ENCODE results near the gene CEP83. TPM values are rescaled to one million over a fixed set of nuclear protein-coding genes. Genes with fewer than 3 reads are reported as not detected.

Gene CEP83
- total and polyA plus RNA-seq, 8 donors: 2.6 to 44.4 (median 15.8) TPM

GRCh38 chr12:94340573-94340972 is 119.1 kb downstream of the CEP83 start:
- Histone ChIP-seq H3K4me3 (no peak overlapping the region), H3K27me3 (no peaks in the 10 kb centered on the region), H3K36me3 (peaks cover 0 to 11% (median 4%) of the 10 kb centered on the region in 4 donors), H3K27ac (no peak overlapping the region), H3K9me3 (no peaks in the 10 kb centered on the region), H3K4me1 (no peaks in the 10 kb centered on the region)
- 76 to 92% (median 85%) methylated on average over 6 of the region's 6 CpGs for WGBS, 5 donors
- TF ChIP-seq EP300 (IDR thresholded peaks at IDR 0.05): no peak
- TF ChIP-seq CTCF (IDR thresholded peaks at IDR 0.05): no peak
- no peak for TF ChIP-seq POLR2AphosphoS5 (IDR thresholded peaks at IDR 0.05)
- TF ChIP-seq POLR2A (IDR thresholded peaks at IDR 0.05): no peak
- DNase-seq: no peak
- intact Hi-C loops (cut with DNase I; ENCODE audit: low total_unique reads): no loop called here

GRCh38 chr12:94338006-94338794 is 121.5 kb downstream of the CEP83 start:
- Histone ChIP-seq H3K36me3 (no peaks in the 10 kb centered on the region), H3K27ac (no peak overlapping the region), H3K4me1 (no peaks in the 10 kb centered on the region), H3K4me3 (no peak overlapping the region), H3K9me3 (no peaks in the 10 kb centered on the region), H3K27me3 (no peaks in the 10 kb centered on the region)
- DNase-seq: no peak
- TF ChIP-seq CTCF (IDR thresholded peaks at IDR 0.05): no peak
- TF ChIP-seq POLR2A (IDR thresholded peaks at IDR 0.05): no peak
- TF ChIP-seq POLR2AphosphoS5 (IDR thresholded peaks at IDR 0.05): no peak
- no peak for TF ChIP-seq EP300 (IDR thresholded peaks at IDR 0.05)
- intact Hi-C loops (cut with DNase I; ENCODE audit: low total_unique reads): no loop called here
- WGBS, 5 donors: 84 to 95% (median 94%) methylated on average over 4 of the region's 4 CpGs

- Histone ChIP-seq H3K36me3 (peaks cover 0 to 5% (median 3%) of the 10 kb centered on the region in 4 donors), H3K4me3 (no peak overlapping the region), H3K27ac (no peak overlapping the region), H3K27me3 (no peaks in the 10 kb centered on the region), H3K9me3 (no peaks in the 10 kb centered on the region), H3K4me1 (no peaks in the 10 kb centered on the region)
- 53 to 67% (median 58%) methylated on average over 5 of the region's 5 CpGs for WGBS, 5 donors
- DNase-seq: no peak
- TF ChIP-seq EP300 (IDR thresholded peaks at IDR 0.05): no peak
- TF ChIP-seq POLR2AphosphoS5 (IDR thresholded peaks at IDR 0.05): no peak
- TF ChIP-seq POLR2A (IDR thresholded peaks at IDR 0.05): no peak
- TF ChIP-seq CTCF (IDR thresholded peaks at IDR 0.05): no peak
- intact Hi-C loops (cut with DNase I; ENCODE audit: low total_unique reads): no loop called here
Measured at GRCh38 chr12:94336211-94336925, 123.3 kb downstream of the CEP83 start.

- H3K27me3 ChIP-seq: no peaks in the 10 kb centered on the region
- intact Hi-C loops (cut with DNase I; ENCODE audit: low total_unique reads): no loop called here
- H3K36me3 ChIP-seq: peaks cover 0 to 14% (median 11%) of the 10 kb centered on the region in 4 donors
- WGBS, 5 donors: 89 to 97% (median 93%) methylated on average over 3 of the region's 3 CpGs
- no peak for TF ChIP-seq POLR2AphosphoS5 (IDR thresholded peaks at IDR 0.05)
- no peak for TF ChIP-seq POLR2A (IDR thresholded peaks at IDR 0.05)
- no peak for TF ChIP-seq EP300 (IDR thresholded peaks at IDR 0.05)
- no peak for TF ChIP-seq CTCF (IDR thresholded peaks at IDR 0.05)
- no peaks in the 10 kb centered on the region for H3K9me3 ChIP-seq
- H3K4me3 ChIP-seq: no peak overlapping the region
- no peak overlapping the region for H3K27ac ChIP-seq
- no peak for DNase-seq
- no peaks in the 10 kb centered on the region for H3K4me1 ChIP-seq
Measured at GRCh38 chr12:94333396-94333795, 126.3 kb downstream of the CEP83 start.

Data from stomach (tissue), 9 donors.